ENCODE results near the gene BMI1. TPM values are rescaled to one million over a fixed set of nuclear protein-coding genes. Genes with fewer than 3 reads are reported as not detected.

The BMI1 gene
- 10 to 100 TPM; 15.6 to 47.9 (median 17.6) TPM for total RNA-seq

DNA sequence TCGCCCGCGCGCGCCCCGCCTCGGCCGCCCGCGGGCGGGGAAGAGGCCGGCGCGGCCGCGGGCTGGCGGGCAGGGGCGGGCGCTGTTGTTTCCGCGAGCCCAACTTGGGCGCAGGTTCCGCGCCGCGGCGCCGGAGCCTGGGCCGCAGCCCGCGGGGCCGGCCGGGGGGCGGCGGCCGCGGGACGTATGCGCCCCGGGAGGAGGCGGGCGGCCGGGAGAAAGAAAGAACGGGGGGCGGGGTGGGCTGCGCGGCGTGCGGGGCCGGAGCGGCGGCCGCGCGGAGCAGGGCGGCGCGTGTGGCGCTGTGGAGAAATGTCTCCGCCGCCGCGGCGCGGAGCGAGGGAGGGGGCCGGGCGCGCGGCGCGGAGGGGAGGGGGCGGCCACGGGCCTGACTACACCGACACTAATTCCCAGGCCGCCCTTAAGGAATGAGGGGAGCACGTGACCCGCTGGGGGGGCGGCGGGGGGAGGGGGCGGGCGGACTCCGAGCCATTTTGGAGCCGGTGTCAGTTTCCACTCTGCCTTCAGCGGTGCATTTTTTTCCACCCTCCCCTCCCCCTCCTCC is at the start of gene BMI1:
BMI1 (plus strand) TSS at position 509 of the 565 bp plus-strand sequence. CDS start 5,351 bp downstream, outside the sequence.
- Histone ChIP-seq H3K4me1 (peaks cover 0 to 48% (median 7%) of the 10 kb centered on the region in 4 donors), H3K4me3 (peak within 1 kb of the TSS; percentile 82 to 96 (median 85)), H3K27me3 (no peaks in the 10 kb centered on the region), H3K9me3 (no peaks in the 10 kb centered on the region), H3K27ac (peak within 1 kb of the TSS; percentile 79 to 91 (median 91)), H3K36me3 (no peaks in the 10 kb centered on the region)
- peak; percentile 69 to 87 (median 85) for DNase-seq
- TF ChIP-seq, protein P1, sequence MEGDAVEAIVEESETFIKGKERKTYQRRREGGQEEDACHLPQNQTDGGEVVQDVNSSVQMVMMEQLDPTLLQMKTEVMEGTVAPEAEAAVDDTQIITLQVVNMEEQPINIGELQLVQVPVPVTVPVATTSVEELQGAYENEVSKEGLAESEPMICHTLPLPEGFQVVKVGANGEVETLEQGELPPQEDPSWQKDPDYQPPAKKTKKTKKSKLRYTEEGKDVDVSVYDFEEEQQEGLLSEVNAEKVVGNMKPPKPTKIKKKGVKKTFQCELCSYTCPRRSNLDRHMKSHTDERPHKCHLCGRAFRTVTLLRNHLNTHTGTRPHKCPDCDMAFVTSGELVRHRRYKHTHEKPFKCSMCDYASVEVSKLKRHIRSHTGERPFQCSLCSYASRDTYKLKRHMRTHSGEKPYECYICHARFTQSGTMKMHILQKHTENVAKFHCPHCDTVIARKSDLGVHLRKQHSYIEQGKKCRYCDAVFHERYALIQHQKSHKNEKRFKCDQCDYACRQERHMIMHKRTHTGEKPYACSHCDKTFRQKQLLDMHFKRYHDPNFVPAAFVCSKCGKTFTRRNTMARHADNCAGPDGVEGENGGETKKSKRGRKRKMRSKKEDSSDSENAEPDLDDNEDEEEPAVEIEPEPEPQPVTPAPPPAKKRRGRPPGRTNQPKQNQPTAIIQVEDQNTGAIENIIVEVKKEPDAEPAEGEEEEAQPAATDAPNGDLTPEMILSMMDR (IDR thresholded peaks at IDR 0.05) = no peak
- no peak for TF ChIP-seq POLR2A (IDR thresholded peaks at IDR 0.05)

DNA sequence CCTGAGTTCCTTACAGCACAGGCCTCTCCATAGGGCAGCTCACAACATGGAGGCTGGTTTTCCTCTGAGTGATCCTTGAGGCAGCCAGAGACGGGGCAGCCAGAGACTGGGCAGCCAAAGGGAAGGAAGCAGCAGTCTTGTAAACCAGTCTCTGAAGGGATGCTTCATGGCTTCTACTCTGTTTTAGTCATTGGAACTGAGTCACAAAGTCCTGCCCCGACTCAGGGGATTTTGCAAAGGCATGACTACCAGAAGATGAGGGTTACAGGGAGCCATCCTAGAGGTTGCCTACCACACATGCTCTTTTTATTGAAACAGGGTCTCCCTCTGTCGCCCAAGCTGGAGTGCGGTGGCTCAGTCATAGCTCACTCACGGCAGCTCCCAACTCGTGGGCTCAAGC is 49.1 kb upstream of the BMI1 start:
- TF ChIP-seq, protein P1 (IDR thresholded peaks at IDR 0.05) = no peak
- TF ChIP-seq POLR2A (IDR thresholded peaks at IDR 0.05) = no peak

DNA sequence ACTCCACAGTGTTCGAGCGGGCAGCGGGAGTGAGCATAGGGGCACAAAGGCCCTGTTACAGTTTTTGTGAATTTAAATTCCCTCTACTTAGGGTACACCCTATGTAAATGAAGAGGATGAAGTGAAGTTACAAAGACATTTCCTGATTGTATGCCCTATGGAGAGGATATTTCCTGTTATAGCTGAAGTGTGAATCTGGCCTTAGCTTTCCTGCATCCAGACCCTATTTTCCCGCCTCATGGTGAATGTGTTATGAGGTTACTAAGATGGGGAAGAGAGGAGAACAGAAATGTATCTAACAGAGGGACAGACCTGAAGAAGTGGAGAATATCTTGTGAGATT is 42.5 kb upstream of the BMI1 start:
- Histone ChIP-seq H3K27me3 (no peaks in the 10 kb centered on the region), H3K27ac (no peak overlapping the region), H3K4me1 (no peaks in the 10 kb centered on the region), H3K36me3 (no peaks in the 10 kb centered on the region), H3K4me3 (peak overlapping the region in 1 of 4 donors; percentile 26), H3K9me3 (no peaks in the 10 kb centered on the region)
- TF ChIP-seq, protein P1 (IDR thresholded peaks at IDR 0.05) = no peak
- no peak for TF ChIP-seq POLR2A (IDR thresholded peaks at IDR 0.05)
- DNase-seq = no peak

More for the DNA sequence above, 49.1 kb upstream of the BMI1 start:
- Histone ChIP-seq H3K36me3 (no peaks in the 10 kb centered on the region), H3K4me1 (no peaks in the 10 kb centered on the region), H3K27me3 (no peaks in the 10 kb centered on the region), H3K9me3 (no peaks in the 10 kb centered on the region), H3K4me3 (no peak overlapping the region), H3K27ac (no peak overlapping the region)
- no peak for DNase-seq

DNA sequence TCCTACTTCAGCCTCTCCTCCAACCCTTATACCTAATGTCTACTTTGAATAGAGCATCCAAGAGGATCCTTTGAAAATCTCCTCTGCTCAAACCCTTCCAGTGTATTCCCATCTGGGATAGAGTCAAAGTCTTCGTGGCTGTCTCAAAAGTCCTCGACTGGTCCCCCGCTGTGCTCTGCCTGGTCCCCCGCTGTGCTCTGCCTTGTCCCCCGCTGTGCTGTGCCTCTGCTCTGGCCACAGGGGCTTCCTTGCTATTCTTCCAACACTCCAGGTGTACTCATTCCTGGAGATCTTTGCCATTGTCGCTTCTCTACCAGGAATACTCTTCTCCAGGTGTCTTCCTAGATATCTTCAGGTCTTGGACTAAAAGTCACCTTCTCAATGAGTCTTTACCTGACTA is 40.8 kb upstream of the BMI1 start:
- H3K27ac ChIP-seq = no peak overlapping the region
- no peak for TF ChIP-seq POLR2A (IDR thresholded peaks at IDR 0.05)
- TF ChIP-seq, protein P1 (IDR thresholded peaks at IDR 0.05) = no peak
- no peaks in the 10 kb centered on the region for H3K36me3 ChIP-seq
- H3K27me3 ChIP-seq = no peaks in the 10 kb centered on the region
- DNase-seq = no peak
- no peak overlapping the region for H3K4me3 ChIP-seq
- no peaks in the 10 kb centered on the region for H3K4me1 ChIP-seq
- H3K9me3 ChIP-seq = no peaks in the 10 kb centered on the region

DNA sequence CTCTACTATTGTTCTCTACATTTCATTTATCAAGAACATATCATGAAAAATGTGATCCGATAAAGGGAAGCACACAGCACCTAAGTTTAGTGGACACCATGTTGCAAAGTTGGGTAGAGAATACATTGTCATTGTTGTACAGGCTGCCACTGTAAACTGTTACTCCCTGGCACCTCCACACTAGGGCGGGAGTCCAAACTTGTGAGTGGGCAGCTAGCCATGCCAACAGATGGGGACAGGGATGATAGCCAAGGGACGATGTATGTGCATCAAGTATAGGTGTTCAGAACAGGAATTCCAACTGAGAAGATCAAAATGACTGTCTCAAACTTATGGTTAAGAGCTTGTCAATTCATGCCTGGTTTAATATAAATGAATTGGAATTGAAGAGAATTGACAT is 35.8 kb upstream of the BMI1 start:
- Histone ChIP-seq H3K9me3 (no peaks in the 10 kb centered on the region), H3K36me3 (no peaks in the 10 kb centered on the region), H3K4me3 (no peak overlapping the region), H3K27me3 (no peaks in the 10 kb centered on the region), H3K4me1 (no peaks in the 10 kb centered on the region), H3K27ac (no peak overlapping the region)
- TF ChIP-seq, protein P1 (IDR thresholded peaks at IDR 0.05) = no peak
- no peak for TF ChIP-seq POLR2A (IDR thresholded peaks at IDR 0.05)
- DNase-seq = no peak

Measured in Peyer's patch (tissue), 4 donors.